Ishikawa (cell line): Measurements from ENCODE around the gene SPRTN.

ENCODE experiments used
- CEBPB ChIP-seq: IDR thresholded peaks from 2 replicates; pipeline ENCODE4 v1.6.1; 2012
- CREB1 ChIP-seq: IDR thresholded peaks from 2 replicates; pipeline ENCODE4 v1.6.1; 2012; ENCODE audit warnings: low read depth
- EGR1 ChIP-seq: IDR thresholded peaks from 2 replicates; pipeline ENCODE4 v1.6.1; 2012
- EP300 ChIP-seq: IDR thresholded peaks from 2 replicates; pipeline ENCODE4 v1.6.1; 2012; ENCODE audit warnings: borderline replicate concordance
- FOXM1 ChIP-seq: IDR thresholded peaks from 2 replicates; pipeline ENCODE4 v1.6.1; 2012; ENCODE audit warnings: low read depth, borderline replicate concordance
- NFIC ChIP-seq: IDR thresholded peaks from 2 replicates; pipeline ENCODE4 v1.6.1; 2012
- RAD21 ChIP-seq: IDR thresholded peaks from 2 replicates; pipeline ENCODE4 v1.6.1; 2012; ENCODE audit warnings: low read depth
- TAF1 ChIP-seq: IDR thresholded peaks from 2 replicates; pipeline ENCODE4 v1.6.1; 2012; ENCODE audit warnings: low read depth, mild to moderate bottlenecking
- TCF12 ChIP-seq: IDR thresholded peaks from 2 replicates; pipeline ENCODE4 v1.6.1; 2012; ENCODE audit warnings: low read depth
- TEAD4 ChIP-seq: IDR thresholded peaks from 2 replicates; pipeline ENCODE4 v1.6.1; 2012
- YY1 ChIP-seq: IDR thresholded peaks from 2 replicates; pipeline ENCODE4 v1.6.1; 2012; ENCODE audit warnings: low read depth
- ZBTB7A ChIP-seq: IDR thresholded peaks from 2 replicates; pipeline ENCODE4 v1.6.1; 2012; ENCODE audit warnings: low read depth
- TF ChIP-seq, protein P1 (sequence below): IDR thresholded peaks from 2 replicates; pipeline ENCODE4 v1.6.1; 2012
- TF ChIP-seq, protein P2 (sequence below): IDR thresholded peaks from 2 replicates; pipeline ENCODE4 v1.6.1; 2012; ENCODE audit warnings: low read depth, mild to moderate bottlenecking
- TF ChIP-seq, protein P3 (sequence below): IDR thresholded peaks from 2 replicates; pipeline ENCODE4 v1.6.1; 2012

SPRTN gene

DNA sequence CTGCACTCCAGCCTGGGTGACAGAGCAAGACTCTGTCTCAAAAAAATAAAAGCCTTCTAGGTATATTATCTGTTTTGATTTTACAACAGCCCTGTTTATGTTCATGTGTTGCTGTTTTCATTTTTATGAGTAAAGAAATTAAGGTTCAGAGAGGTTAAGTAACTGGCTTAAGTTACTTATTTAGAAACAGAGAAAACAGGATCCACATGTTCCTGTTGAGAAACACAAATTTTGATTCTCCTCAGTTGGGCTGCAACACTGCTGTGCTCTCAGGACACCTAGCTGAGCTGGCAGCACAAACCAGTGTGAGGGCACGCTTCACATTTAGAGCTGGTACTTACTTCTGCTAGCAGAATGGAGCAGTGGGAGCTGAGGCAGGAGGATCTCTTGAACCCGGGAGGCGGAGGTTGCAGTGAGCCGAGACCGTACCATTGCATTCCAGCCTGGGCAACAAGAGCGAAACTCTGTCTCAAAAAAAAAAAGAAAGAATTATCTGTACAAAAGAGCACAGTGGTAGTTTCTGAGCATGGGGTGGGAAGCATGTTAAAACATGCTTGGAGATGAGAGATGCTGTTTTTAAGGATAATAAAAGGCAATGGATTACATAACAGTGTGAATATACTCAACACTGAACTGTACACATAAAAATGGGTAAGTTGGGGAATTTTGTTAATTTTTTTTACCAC lies 2.4 kb downstream of the SPRTN start:
- TF ChIP-seq TAF1 (no peak), CREB1 (no peak), TEAD4 (no peak), ZBTB7A (no peak), TCF12 (no peak), EGR1 (no peak), RAD21 (no peak), NFIC (no peak), CEBPB (no peak), YY1 (no peak), FOXM1 (no peak), EP300 (no peak)
- TF ChIP-seq, protein P1, sequence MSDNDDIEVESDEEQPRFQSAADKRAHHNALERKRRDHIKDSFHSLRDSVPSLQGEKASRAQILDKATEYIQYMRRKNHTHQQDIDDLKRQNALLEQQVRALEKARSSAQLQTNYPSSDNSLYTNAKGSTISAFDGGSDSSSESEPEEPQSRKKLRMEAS: no peak
- TF ChIP-seq, protein P2, sequence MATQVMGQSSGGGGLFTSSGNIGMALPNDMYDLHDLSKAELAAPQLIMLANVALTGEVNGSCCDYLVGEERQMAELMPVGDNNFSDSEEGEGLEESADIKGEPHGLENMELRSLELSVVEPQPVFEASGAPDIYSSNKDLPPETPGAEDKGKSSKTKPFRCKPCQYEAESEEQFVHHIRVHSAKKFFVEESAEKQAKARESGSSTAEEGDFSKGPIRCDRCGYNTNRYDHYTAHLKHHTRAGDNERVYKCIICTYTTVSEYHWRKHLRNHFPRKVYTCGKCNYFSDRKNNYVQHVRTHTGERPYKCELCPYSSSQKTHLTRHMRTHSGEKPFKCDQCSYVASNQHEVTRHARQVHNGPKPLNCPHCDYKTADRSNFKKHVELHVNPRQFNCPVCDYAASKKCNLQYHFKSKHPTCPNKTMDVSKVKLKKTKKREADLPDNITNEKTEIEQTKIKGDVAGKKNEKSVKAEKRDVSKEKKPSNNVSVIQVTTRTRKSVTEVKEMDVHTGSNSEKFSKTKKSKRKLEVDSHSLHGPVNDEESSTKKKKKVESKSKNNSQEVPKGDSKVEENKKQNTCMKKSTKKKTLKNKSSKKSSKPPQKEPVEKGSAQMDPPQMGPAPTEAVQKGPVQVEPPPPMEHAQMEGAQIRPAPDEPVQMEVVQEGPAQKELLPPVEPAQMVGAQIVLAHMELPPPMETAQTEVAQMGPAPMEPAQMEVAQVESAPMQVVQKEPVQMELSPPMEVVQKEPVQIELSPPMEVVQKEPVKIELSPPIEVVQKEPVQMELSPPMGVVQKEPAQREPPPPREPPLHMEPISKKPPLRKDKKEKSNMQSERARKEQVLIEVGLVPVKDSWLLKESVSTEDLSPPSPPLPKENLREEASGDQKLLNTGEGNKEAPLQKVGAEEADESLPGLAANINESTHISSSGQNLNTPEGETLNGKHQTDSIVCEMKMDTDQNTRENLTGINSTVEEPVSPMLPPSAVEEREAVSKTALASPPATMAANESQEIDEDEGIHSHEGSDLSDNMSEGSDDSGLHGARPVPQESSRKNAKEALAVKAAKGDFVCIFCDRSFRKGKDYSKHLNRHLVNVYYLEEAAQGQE: no peak
- TF ChIP-seq, protein P3, sequence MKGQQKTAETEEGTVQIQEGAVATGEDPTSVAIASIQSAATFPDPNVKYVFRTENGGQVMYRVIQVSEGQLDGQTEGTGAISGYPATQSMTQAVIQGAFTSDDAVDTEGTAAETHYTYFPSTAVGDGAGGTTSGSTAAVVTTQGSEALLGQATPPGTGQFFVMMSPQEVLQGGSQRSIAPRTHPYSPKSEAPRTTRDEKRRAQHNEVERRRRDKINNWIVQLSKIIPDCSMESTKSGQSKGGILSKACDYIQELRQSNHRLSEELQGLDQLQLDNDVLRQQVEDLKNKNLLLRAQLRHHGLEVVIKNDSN: no peak

DNA sequence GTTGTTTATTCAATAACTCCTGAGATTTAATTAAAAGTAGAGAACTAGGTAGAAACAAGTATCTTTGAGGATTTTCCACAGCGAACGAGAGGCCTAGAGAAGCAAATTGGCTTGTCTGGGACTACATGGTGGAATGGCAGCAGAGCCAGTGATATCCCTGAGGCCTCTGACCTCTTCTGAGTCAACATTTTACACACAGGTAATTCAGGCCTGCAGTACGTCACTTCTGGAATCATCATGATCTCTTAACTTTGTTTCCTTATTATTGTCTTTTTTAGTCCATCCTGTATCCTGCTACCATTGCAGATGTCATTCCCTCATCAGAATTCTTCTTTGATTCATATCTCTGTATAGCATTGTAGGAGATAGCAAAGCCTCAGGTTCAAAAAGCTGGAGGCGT lies 9.9 kb downstream of the SPRTN start:
- no peak for TF ChIP-seq CREB1
- TF ChIP-seq, protein P1: no peak
- TF ChIP-seq TEAD4: no peak
- TF ChIP-seq, protein P3: no peak
- TF ChIP-seq EP300: no peak
- no peak for TF ChIP-seq EGR1
- no peak for TF ChIP-seq YY1
- no peak for TF ChIP-seq RAD21
- TF ChIP-seq, protein P2: no peak
- no peak for TF ChIP-seq TCF12
- no peak for TF ChIP-seq ZBTB7A
- TF ChIP-seq CEBPB: no peak
- TF ChIP-seq TAF1: no peak
- no peak for TF ChIP-seq NFIC
- TF ChIP-seq FOXM1: no peak

DNA sequence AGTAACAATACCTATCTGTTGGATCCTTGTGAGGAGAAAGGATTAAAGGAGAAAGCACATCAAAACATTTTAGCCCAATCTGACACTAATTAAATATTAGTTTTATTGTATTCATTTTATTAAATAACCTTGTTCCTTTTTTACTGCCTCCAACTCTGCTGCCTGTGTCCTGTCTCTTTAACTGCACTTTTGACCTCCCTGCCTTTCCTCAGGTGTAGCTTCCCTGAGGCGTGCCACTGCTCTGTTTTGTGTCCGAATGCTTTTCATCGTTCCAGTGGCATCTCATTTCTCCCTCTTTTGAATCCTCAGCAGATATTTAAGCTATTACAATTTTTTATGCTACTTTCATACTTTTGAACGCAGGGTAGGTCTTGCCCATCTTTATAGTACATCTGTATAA lies 10.3 kb downstream of the SPRTN start:
- TF ChIP-seq YY1: no peak
- TF ChIP-seq TEAD4: no peak
- TF ChIP-seq, protein P2: no peak
- TF ChIP-seq, protein P1: no peak
- TF ChIP-seq NFIC: no peak
- TF ChIP-seq EGR1: no peak
- TF ChIP-seq TCF12: no peak
- TF ChIP-seq ZBTB7A: no peak
- no peak for TF ChIP-seq FOXM1
- TF ChIP-seq, protein P3: no peak
- no peak for TF ChIP-seq CEBPB
- TF ChIP-seq CREB1: no peak
- no peak for TF ChIP-seq TAF1
- TF ChIP-seq RAD21: no peak
- TF ChIP-seq EP300: no peak
